Measurements from ENCODE around the gene CD99. TPM values are rescaled to one million over a fixed set of nuclear protein-coding genes. Genes with fewer than 3 reads are reported as not detected.

Gene CD99
- total RNA-seq, 1 experiment from 2014 or later = 92.1 TPM

DNA sequence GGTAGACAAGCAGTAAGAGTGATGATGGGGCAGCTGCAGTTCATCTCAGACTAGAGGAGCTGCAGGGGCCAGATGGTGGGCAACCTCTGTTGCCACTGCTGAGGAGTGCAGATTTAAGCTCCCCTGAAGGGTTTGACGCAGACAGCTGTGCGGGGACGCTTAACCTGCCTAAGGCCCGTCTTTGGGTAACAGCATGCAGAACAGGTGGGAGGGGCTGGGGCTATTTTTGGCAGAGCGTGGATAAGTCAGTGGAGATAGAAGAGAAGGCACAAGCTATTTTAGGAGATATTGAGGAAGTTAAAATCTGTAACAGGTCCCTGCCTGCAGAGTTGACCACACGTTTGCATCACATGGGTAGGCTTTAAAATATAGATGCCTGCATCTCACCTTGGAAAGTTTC, 10.5 kb downstream of the CD99 start:
- H3K9ac ChIP-seq (ENCODE audit: extremely low read depth, insufficient read length, low read length) = no peak overlapping the region
- no peaks in the 10 kb centered on the region for H3K79me2 ChIP-seq (ENCODE audit: insufficient read depth, low read length)
- 0 out of 7 replicates have a peak overlapping the region, but pooled peaks of 1 of the 3 experiments have one; percentile 9 for H3K27ac Mint-ChIP-seq

More for the DNA sequence above, 10.5 kb downstream of the CD99 start:
- no peaks in the 10 kb centered on the region for H4K20me1 ChIP-seq (ENCODE audit: control insufficient read depth, insufficient read depth, insufficient read length)
- H2BK15ac ChIP-seq (ENCODE audit: low read depth, low read length) = no peak overlapping the region
- Mint-ChIP-seq H3K36me3 (ENCODE audit: insufficient read depth in 1 of 3, low read depth in 3 of 3) (peaks cover 0 to 11% (median 11%) of the 10 kb centered on the region in 3 experiments; a peak in 4 of 7 replicates), H3K4me3 (no peak overlapping the region; a peak in 1 of 5 replicates), H3K27me3 (ENCODE audit: low read depth) (no peaks in the 10 kb centered on the region), H3K9me3 (no peaks in the 10 kb centered on the region; a peak in 2 of 5 replicates), H3K4me1 (peaks cover 25 to 33% of the 10 kb centered on the region in 2 experiments)
- no peak overlapping the region for H2BK12ac ChIP-seq (ENCODE audit: insufficient read length, low read depth, low read length)
- H3K23me2 ChIP-seq (ENCODE audit: insufficient read length, low read depth, low read length, poor library complexity, severe bottlenecking) = no peaks in the 10 kb centered on the region
- no peak overlapping the region for H3K23ac ChIP-seq (ENCODE audit: insufficient read length, low read depth, low read length)
- H4K91ac ChIP-seq (ENCODE audit: insufficient read length, low read depth, low read length) = no peak overlapping the region
- H3K27ac ChIP-seq (ENCODE audit: insufficient read length, low read depth, low read length) = no peak overlapping the region
- H3K79me1 ChIP-seq (ENCODE audit: insufficient read depth, low read depth, low read length, poor library complexity, severe bottlenecking) = no peaks in the 10 kb centered on the region
- no peak overlapping the region for H2AK5ac ChIP-seq (ENCODE audit: insufficient read length, low read length)
- no CpG with 5 or more reads among the region's 6 CpGs for WGBS (ENCODE audit: extremely low coverage, insufficient read length, low lambda C conversion rate)
- H3K4me1 ChIP-seq (ENCODE audit: insufficient read depth, low read length) = 0 out of 2 replicates have a peak, but pooled peaks cover 2% of the 10 kb centered on the region
- no peak overlapping the region for H2BK20ac ChIP-seq (ENCODE audit: low read depth, low read length, poor library complexity, severe bottlenecking)
- no peak overlapping the region for H3K18ac ChIP-seq (ENCODE audit: insufficient read length, low read depth, low read length)
- no peak overlapping the region for H4K5ac ChIP-seq (ENCODE audit: insufficient read length, low read depth, low read length)
- no peak overlapping the region for H2BK120ac ChIP-seq (ENCODE audit: low read depth, low read length, poor library complexity, severe bottlenecking)
- H3K4me2 ChIP-seq (ENCODE audit: insufficient read depth, insufficient read length, low read length) = no peak overlapping the region
- TF ChIP-seq, protein P1, sequence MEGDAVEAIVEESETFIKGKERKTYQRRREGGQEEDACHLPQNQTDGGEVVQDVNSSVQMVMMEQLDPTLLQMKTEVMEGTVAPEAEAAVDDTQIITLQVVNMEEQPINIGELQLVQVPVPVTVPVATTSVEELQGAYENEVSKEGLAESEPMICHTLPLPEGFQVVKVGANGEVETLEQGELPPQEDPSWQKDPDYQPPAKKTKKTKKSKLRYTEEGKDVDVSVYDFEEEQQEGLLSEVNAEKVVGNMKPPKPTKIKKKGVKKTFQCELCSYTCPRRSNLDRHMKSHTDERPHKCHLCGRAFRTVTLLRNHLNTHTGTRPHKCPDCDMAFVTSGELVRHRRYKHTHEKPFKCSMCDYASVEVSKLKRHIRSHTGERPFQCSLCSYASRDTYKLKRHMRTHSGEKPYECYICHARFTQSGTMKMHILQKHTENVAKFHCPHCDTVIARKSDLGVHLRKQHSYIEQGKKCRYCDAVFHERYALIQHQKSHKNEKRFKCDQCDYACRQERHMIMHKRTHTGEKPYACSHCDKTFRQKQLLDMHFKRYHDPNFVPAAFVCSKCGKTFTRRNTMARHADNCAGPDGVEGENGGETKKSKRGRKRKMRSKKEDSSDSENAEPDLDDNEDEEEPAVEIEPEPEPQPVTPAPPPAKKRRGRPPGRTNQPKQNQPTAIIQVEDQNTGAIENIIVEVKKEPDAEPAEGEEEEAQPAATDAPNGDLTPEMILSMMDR (conservative IDR thresholded peaks at IDR 0.05) = no peak
- no peak overlapping the region for H3K4ac ChIP-seq (ENCODE audit: low read depth, low read length)
- H3K27me3 ChIP-seq (ENCODE audit: insufficient read depth, low read length) = no peaks in the 10 kb centered on the region
- no peak overlapping the region for H2BK5ac ChIP-seq (ENCODE audit: insufficient read length, low read length)
- no peak for DNase-seq
- H3K56ac ChIP-seq (ENCODE audit: insufficient read length, low read depth, low read length) = no peak overlapping the region
- no peaks in the 10 kb centered on the region for H3K9me3 ChIP-seq (ENCODE audit: control insufficient read depth, low read depth, low read length)
- H3T11ph ChIP-seq (ENCODE audit: low read length) = no peak overlapping the region
- no peak overlapping the region for H2AFZ ChIP-seq (ENCODE audit: low read length)
- no peak overlapping the region for H4K8ac ChIP-seq (replicated peaks; ENCODE audit: insufficient read length, low read depth, low read length)
- no peak overlapping the region for H3K14ac ChIP-seq (ENCODE audit: insufficient read depth, low read length)
